Esophagus muscularis mucosa (tissue), 3 donors: ENCODE results near the gene SHH.

ENCODE experiments used
- CTCF ChIP-seq, 3 experiments: fragments of 200-600 bp in 2 of 3; fragments of 450-650 bp in 1 of 3; sonication (generic) in 2 of 3; IDR thresholded peaks; one replicate each; pipeline ENCODE4 v1.5.1; 2017 to 2019; ENCODE audit warnings: antibody characterized with exemption in 3 of 3, mild to moderate bottlenecking in 2 of 3, moderate library complexity in 1 of 3
- POLR2A ChIP-seq: fragments of 450-650 bp; IDR thresholded peaks from one replicate; pipeline ENCODE4 v1.6.1; 2017; ENCODE audit warnings: antibody characterized with exemption, moderate library complexity, mild to moderate bottlenecking, low read depth
- POLR2AphosphoS5 ChIP-seq, 2 donors: sonication (generic); formaldehyde crosslinking; IDR thresholded peaks; one replicate each; pipeline ENCODE4 v1.6.1; 2017; ENCODE audit warnings: antibody characterized with exemption in 2 of 2

- TF ChIP-seq POLR2A (no peak), CTCF (IDR thresholded peaks at IDR 0.05) (no peak), POLR2AphosphoS5 (IDR thresholded peaks at IDR 0.05) (no peak)
Observed at GRCh38 chr7:155819186-155819585, 6.9 kb upstream of the SHH start.
